Astrocyte of the spinal cord (primary cell): ENCODE data around the gene CDC25B.

ENCODE experiments used
- DNase-seq: peaks from one replicate; pipeline ENCODE4 v3.0.0; 2011; ENCODE audit warnings: low read depth, low spot score
- H3K4me3 ChIP-seq: 2 replicates; pipeline ENCODE4 v1.5.1; 2011; ENCODE audit warnings: low read depth, mild to moderate bottlenecking, low read length, moderate library complexity
- CTCF ChIP-seq: IDR thresholded peaks from 2 replicates; pipeline ENCODE4 v1.5.1; 2012; ENCODE audit warnings: low read depth, mild to moderate bottlenecking, low read length, inconsistent platforms
- in situ Hi-C: cut with HindIII; loops from 2 replicates; pipeline ENCODE4 v1.10.0; 2017; ENCODE audit warnings: low sequenced_read_pairs

Gene CDC25B

DNA sequence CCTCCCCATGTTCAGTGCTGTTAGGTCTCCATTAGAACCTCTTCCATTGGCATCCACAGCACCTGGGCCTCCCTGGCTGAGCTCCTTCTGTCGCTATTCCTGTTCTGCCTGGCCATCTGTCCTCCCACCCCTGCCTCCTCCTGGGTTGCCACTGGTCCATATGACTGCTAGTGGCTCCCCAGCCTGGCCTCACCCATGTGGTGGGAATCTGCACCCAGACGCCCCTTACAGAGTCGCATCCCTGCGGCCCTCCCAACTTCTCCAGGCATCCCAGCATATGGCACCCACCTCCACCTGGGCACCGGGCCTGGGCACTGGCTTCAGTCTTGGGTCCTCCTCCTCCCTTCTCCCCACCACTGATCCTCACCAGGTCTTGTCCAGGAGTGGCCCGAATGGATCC, 7.7 kb downstream of the CDC25B start:
- DNase-seq = no peak
- in situ Hi-C loops = no loop called here
- no peak overlapping the region for H3K4me3 ChIP-seq
- no peak for TF ChIP-seq CTCF

- TF ChIP-seq CTCF = no peak
- H3K4me3 ChIP-seq = no peak overlapping the region
- no peak for DNase-seq
- in situ Hi-C loops = no loop called here
Observed at GRCh38 chr20:3804254-3804751, 8.2 kb downstream of the CDC25B start.

DNA sequence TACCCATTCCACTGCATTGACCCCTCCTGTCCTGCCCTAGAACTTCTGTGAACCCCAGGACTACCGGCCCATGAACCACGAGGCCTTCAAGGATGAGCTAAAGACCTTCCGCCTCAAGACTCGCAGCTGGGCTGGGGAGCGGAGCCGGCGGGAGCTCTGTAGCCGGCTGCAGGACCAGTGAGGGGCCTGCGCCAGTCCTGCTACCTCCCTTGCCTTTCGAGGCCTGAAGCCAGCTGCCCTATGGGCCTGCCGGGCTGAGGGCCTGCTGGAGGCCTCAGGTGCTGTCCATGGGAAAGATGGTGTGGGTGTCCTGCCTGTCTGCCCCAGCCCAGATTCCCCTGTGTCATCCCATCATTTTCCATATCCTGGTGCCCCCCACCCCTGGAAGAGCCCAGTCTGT, 8.7 kb downstream of the CDC25B start:
- in situ Hi-C loops = no loop called here
- H3K4me3 ChIP-seq = no peak overlapping the region
- DNase-seq = no peak
- no peak for TF ChIP-seq CTCF

DNA sequence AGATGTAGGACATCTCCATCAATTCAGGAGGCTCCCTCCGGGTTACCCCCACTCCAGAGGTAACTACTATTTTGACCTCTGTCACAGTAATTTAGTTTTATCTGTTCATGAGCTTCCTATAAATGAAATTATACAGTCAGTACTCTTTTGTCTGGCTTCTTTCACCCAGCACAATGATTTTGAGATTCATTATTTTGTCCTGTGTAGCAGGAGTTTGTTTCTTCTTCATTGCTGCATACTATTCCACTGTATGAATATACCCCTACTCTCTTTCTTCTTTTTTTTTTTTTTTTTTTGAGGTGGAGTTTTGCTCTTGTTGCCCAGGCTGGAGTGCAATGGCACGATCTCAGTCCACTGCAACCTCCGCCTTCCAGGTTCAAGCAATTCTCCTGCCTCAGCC, 12.4 kb downstream of the CDC25B start:
- no peak for DNase-seq
- in situ Hi-C loops = no loop called here
- TF ChIP-seq CTCF = no peak
- no peak overlapping the region for H3K4me3 ChIP-seq

DNA sequence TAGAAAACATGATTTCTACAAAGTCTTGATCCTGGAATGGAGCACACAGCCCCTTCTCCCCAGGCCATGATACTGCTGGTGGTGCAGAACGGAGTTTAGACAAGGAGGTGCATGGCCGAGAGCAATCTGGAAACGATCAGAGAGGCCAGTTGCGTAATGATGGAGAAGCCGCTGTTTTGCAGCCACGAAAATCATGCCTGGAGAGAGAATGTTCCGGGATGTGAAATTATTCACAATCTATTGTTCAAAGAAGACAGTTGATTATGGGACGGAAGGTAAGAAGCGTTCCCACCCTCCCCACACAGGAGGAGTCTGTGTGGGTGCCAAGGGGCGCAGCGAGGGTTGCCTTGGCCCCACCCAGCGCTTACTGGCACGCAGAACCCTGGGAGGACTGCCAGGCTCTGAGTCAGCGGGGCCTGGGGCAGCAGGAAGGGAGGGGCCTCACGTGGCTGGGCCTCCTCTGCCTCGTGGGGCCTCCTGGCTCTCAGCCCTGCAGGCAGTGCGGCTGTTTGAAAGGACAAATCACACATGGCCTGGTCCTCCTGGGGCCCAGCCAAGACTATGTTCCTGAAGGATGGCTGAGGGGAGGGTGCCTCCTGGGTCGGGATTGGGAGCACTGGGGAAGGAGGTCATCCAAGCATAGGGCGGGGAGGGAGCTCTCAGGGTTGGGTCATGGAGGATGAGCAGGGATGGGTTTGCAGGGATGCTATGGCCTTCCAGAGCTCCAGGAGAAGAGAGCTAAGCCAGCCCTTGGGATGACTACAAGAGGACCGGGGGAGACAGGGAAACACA, 15.6 kb downstream of the CDC25B start:
- peak overlapping the region; percentile 25 for H3K4me3 ChIP-seq
- TF ChIP-seq CTCF = no peak
- in situ Hi-C loops = no loop called here
- peak; percentile 100 for DNase-seq

- H3K4me3 ChIP-seq = no peak overlapping the region
- TF ChIP-seq CTCF = no peak
- in situ Hi-C loops = no loop called here
- no peak for DNase-seq
Observed at GRCh38 chr20:3812259-3812681, 16.2 kb downstream of the CDC25B start.
